ENCODE data around the gene IQCE.

DNA sequence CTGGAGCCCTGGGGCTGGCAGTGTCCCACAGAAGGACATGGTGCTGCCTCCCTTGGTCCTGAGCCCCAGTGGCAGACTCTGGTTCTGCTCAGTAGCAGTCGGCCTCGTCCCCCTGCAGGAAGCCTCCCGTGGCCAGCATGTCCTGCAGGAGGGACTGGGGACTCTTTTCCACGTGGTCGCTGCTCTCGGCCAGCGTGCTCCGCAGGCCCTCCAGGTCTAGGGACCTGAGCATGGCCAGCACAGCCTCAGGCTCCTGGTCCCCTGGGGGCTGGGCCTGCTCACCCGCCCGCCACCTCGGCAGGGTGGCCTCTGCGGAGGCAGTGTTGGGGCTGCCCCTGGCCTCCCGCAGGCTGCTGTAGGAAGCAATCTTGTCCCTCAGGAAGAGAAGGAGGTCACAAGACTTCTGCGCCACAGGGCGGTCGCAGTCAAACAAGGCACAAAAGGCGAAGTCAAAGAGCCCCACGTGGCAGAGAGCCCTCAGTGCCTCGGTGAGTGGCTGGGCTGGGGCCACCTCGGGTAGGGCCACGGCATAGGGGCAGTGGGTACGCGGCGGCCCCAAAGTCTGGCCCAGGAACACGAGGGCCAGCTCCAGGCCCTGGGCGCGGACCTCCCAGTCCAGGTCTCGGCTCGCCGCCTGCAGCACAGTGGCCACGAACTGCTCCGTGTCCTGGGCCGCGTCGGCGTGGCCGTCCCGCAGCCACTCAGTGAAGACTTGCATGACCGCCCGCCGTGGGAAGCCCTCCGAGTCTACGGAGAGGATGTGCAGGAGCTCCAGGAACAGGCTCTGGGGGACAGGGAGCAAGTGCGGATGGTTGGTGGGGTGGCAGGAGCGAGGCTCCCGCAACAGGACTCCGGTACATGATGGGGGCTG lies 20.6 kb upstream of the IQCE start:
- TF ChIP-seq, protein P1, sequence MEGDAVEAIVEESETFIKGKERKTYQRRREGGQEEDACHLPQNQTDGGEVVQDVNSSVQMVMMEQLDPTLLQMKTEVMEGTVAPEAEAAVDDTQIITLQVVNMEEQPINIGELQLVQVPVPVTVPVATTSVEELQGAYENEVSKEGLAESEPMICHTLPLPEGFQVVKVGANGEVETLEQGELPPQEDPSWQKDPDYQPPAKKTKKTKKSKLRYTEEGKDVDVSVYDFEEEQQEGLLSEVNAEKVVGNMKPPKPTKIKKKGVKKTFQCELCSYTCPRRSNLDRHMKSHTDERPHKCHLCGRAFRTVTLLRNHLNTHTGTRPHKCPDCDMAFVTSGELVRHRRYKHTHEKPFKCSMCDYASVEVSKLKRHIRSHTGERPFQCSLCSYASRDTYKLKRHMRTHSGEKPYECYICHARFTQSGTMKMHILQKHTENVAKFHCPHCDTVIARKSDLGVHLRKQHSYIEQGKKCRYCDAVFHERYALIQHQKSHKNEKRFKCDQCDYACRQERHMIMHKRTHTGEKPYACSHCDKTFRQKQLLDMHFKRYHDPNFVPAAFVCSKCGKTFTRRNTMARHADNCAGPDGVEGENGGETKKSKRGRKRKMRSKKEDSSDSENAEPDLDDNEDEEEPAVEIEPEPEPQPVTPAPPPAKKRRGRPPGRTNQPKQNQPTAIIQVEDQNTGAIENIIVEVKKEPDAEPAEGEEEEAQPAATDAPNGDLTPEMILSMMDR (IDR thresholded peaks at IDR 0.05), result peak in 2 of 6 experiments; percentile 7 to 12
- TF ChIP-seq POLR2A (IDR thresholded peaks at IDR 0.05) (no peak), EP300 (IDR thresholded peaks at IDR 0.05) (no peak), POLR2AphosphoS5 (IDR thresholded peaks at IDR 0.05) (no peak)

Data from upper lobe of left lung (tissue), 4 donors.